Tibial artery (tissue), 4 donors: ENCODE measurements around the gene CTF1.

Experiments used
- DNase-seq, 2 donors: peaks; one replicate each; pipeline ENCODE4 v3.0.0-alpha.2; 2019
- H3K27ac ChIP-seq, 2 donors: fragments of 200-600 bp; sonication (generic) in 1 of 2; 1 replicate in 1 of 2; 2 replicates in 1 of 2; pipeline ENCODE4 v1.5.1; 2018 to 2019; ENCODE audit warnings: mild to moderate bottlenecking in 1 of 2
- H3K27me3 ChIP-seq, 2 donors: fragments of 200-600 bp; sonication (generic) in 1 of 2; one replicate each; pipeline versions ENCODE4 v1.5.1 to v1.6.0; 2016 to 2019
- H3K36me3 ChIP-seq, 3 donors: fragments of 200-600 bp; sonication (generic) in 2 of 3; one replicate each; pipeline ENCODE4 v1.5.1; 2016 to 2019; ENCODE audit warnings: mild to moderate bottlenecking in 2 of 3
- H3K4me1 ChIP-seq, 4 donors: fragments of 200-600 bp; sonication (generic) in 2 of 4; 1 replicate in 3 of 4; 2 replicates in 1 of 4; pipeline ENCODE4 v1.5.1; 2016 to 2019
- H3K4me3 ChIP-seq, 2 donors: fragments of 200-600 bp; sonication (generic) in 1 of 2; 1 replicate in 1 of 2; 2 replicates in 1 of 2; pipeline ENCODE4 v1.5.1; 2018 to 2019; ENCODE audit warnings: mild to moderate bottlenecking in 2 of 2
- H3K9me3 ChIP-seq, 3 donors: fragments of 200-600 bp; sonication (generic) in 1 of 3; one replicate each; pipeline ENCODE4 v1.5.1; 2016 to 2019
- CTCF ChIP-seq, 2 experiments: fragments of 200-600 bp in 1 of 2; fragments of 450-650 bp in 1 of 2; IDR thresholded peaks; one replicate each; pipeline ENCODE4 v1.5.1; 2017 to 2019; ENCODE audit warnings: antibody characterized with exemption in 2 of 2, mild to moderate bottlenecking in 1 of 2, moderate library complexity in 1 of 2
- intact Hi-C: fragments of 100-400 bp; cut with DNase I; formaldehyde crosslinking; loops from one replicate; pipeline ENCODE4 v1.15.0; 2023; ENCODE audit warnings: low total_unique reads

Gene CTF1

GRCh38 chr16:30882429-30883310 lies 13.7 kb upstream of the CTF1 start:
- intact Hi-C loops, result no loop called here
- H3K27ac ChIP-seq, result no peak overlapping the region
- no peaks in the 10 kb centered on the region for H3K9me3 ChIP-seq
- TF ChIP-seq CTCF (IDR thresholded peaks at IDR 0.05), result no peak
- peaks cover 0 to 6% (median 0%) of the 10 kb centered on the region in 4 donors for H3K4me1 ChIP-seq
- H3K36me3 ChIP-seq, result peaks cover 5 to 81% (median 27%) of the 10 kb centered on the region in 3 donors
- no peak for DNase-seq
- no peaks in the 10 kb centered on the region for H3K27me3 ChIP-seq
- H3K4me3 ChIP-seq, result no peak overlapping the region

DNA sequence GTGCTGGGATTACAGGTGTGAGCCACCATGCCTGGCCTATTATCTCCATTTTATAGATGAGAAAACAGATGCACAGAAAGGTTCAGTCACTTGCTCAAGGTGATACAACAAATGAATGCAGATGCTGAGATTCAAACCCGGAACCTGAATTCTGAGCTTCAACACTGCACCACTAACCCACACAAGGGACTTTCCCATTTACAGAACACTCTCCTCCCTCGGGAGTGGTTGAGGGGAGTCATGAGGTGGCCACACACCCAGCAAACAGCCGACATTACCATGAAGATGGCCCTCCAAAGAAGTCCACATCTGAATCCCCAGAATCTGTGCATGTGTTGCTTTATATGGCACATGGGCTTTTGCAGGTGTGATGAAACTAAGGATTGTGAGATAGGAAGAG lies 11.7 kb upstream of the CTF1 start:
- H3K36me3 ChIP-seq, result peaks cover 14 to 91% (median 46%) of the 10 kb centered on the region in 3 donors
- H3K27me3 ChIP-seq, result no peaks in the 10 kb centered on the region
- no peak overlapping the region for H3K4me3 ChIP-seq
- no peak overlapping the region for H3K27ac ChIP-seq
- DNase-seq, result no peak
- intact Hi-C loops, result no loop called here
- no peak for TF ChIP-seq CTCF (IDR thresholded peaks at IDR 0.05)
- peaks cover 0 to 6% (median 0%) of the 10 kb centered on the region in 4 donors for H3K4me1 ChIP-seq
- H3K9me3 ChIP-seq, result no peaks in the 10 kb centered on the region

DNA sequence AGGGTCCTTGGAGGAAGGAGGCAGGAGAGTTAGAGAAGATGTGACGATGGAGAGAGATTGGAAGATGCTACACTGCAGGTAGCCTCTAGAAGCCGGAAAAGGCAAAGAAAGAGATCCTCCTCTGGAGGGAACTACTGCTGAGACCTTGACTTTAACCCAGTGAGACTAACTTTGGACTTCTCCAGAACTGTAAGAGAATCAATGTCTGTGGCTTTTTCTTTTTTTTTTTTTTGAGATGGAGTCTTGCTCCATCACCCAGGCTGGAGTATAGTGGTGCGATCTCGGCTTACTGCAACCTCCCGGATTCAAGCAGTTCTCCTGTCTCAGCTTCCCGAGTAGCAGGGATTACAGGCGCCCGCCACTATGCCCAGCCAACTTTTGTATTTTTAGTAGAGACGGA lies 11.2 kb upstream of the CTF1 start:
- H3K9me3 ChIP-seq, result no peaks in the 10 kb centered on the region
- TF ChIP-seq CTCF (IDR thresholded peaks at IDR 0.05), result no peak

GRCh38 chr16:30886145-30886544 lies 10.3 kb upstream of the CTF1 start:
- intact Hi-C loops, result no loop called here
- H3K27me3 ChIP-seq, result no peaks in the 10 kb centered on the region
- no peak for DNase-seq
- H3K4me3 ChIP-seq, result no peak overlapping the region
- H3K4me1 ChIP-seq, result peaks cover 0 to 6% (median 0%) of the 10 kb centered on the region in 4 donors
- no peak overlapping the region for H3K27ac ChIP-seq
- H3K9me3 ChIP-seq, result no peaks in the 10 kb centered on the region
- no peak for TF ChIP-seq CTCF (IDR thresholded peaks at IDR 0.05)
- H3K36me3 ChIP-seq, result peaks cover 18 to 91% (median 53%) of the 10 kb centered on the region in 3 donors

More for the DNA sequence above, 11.2 kb upstream of the CTF1 start:
- Histone ChIP-seq H3K36me3 (peaks cover 18 to 91% (median 50%) of the 10 kb centered on the region in 3 donors), H3K27me3 (no peaks in the 10 kb centered on the region), H3K4me3 (no peak overlapping the region), H3K4me1 (peaks cover 0 to 6% (median 0%) of the 10 kb centered on the region in 4 donors), H3K27ac (no peak overlapping the region)
- no peak for DNase-seq
- intact Hi-C loops, result no loop called here

DNA sequence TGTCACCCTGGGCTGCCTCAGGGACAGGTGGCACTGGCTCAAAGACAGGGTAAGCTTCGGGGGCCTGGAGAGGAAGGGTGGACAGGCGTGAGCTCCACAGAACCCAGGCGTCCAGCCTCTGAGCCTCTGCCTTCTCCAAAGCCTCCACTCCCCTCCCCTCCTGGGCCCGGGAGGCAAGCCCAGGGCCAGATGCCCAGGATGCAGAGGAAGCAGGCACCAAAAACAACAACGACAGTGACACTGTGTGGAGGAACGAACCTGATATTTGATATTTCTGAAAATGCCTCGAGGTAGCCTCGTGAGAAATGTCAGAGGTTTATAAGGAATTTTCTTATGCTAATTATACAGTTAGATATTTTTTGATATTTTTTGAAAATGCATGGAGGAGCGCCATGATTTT lies 8.5 kb upstream of the CTF1 start:
- TF ChIP-seq CTCF (IDR thresholded peaks at IDR 0.05), result no peak

More for the DNA sequence above, 8.5 kb upstream of the CTF1 start:
- no peak overlapping the region for H3K4me3 ChIP-seq
- H3K27me3 ChIP-seq, result no peaks in the 10 kb centered on the region
- H3K27ac ChIP-seq, result no peak overlapping the region
- DNase-seq, result no peak
- peaks cover 0 to 7% (median 7%) of the 10 kb centered on the region in 4 donors for H3K4me1 ChIP-seq
- peaks cover 18 to 92% (median 54%) of the 10 kb centered on the region in 3 donors for H3K36me3 ChIP-seq
- intact Hi-C loops, result no loop called here
- H3K9me3 ChIP-seq, result no peaks in the 10 kb centered on the region
